Hepatocyte (in vitro differentiated cells): ENCODE results near the gene SPRR2A.

Experiments
- EZH2 ChIP-seq: fragments of 200-600 bp; sonication (generic); IDR thresholded peaks from 2 replicates; pipeline ENCODE4 v1.6.1; 2016; ENCODE audit warnings: antibody characterized with exemption, mild to moderate bottlenecking, borderline replicate concordance
- EZH2phosphoT487 ChIP-seq: fragments of 200-600 bp; sonication (generic); IDR thresholded peaks from one replicate; pipeline ENCODE4 v1.6.1; 2018; ENCODE audit warnings: antibody characterized with exemption, mild to moderate bottlenecking, low read depth, moderate library complexity; ENCODE audit not compliant: unreplicated experiment, severe bottlenecking
- TF ChIP-seq, protein P1 (sequence below): fragments of 200-600 bp; sonication (generic); IDR thresholded peaks from 2 replicates; pipeline ENCODE4 v1.5.1; 2016; ENCODE audit warnings: antibody characterized with exemption, mild to moderate bottlenecking; ENCODE audit not compliant: poor library complexity

DNA sequence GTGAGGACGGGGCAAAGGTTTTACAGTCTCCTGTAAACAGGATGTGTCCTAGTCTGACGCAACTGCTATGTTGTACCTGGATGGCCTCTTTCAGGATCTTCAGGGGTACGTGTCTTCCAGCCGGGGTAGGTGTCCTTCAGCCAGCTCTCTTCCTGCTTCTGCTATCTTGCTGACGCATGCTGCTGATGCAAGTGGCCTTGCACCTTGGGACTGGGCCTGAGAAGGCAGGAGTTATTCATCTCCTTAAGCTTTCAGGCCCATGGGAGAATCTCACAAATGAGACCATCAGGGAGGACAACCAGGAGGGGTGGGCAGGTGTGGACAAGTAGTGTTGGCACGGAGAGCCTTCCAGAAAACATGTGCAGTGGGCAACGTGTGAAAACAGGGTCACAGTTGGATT, 34.2 kb downstream of the SPRR2A start:
- TF ChIP-seq, protein P1, sequence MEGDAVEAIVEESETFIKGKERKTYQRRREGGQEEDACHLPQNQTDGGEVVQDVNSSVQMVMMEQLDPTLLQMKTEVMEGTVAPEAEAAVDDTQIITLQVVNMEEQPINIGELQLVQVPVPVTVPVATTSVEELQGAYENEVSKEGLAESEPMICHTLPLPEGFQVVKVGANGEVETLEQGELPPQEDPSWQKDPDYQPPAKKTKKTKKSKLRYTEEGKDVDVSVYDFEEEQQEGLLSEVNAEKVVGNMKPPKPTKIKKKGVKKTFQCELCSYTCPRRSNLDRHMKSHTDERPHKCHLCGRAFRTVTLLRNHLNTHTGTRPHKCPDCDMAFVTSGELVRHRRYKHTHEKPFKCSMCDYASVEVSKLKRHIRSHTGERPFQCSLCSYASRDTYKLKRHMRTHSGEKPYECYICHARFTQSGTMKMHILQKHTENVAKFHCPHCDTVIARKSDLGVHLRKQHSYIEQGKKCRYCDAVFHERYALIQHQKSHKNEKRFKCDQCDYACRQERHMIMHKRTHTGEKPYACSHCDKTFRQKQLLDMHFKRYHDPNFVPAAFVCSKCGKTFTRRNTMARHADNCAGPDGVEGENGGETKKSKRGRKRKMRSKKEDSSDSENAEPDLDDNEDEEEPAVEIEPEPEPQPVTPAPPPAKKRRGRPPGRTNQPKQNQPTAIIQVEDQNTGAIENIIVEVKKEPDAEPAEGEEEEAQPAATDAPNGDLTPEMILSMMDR: no peak
- TF ChIP-seq EZH2 (no peak), EZH2phosphoT487 (no peak)
